ENCODE data around the gene ISG15.
"Not testable (repeated sequence)": the region's sequence is repeated elsewhere in the genome, so short reads cannot be mapped to it uniquely, and the experiment has no call there.

Gene ISG15

GRCh38 chr1:1013922-1014648, 788 bp downstream of the ISG15 start:
- DNase-seq, result peak; percentile 81

DNA sequence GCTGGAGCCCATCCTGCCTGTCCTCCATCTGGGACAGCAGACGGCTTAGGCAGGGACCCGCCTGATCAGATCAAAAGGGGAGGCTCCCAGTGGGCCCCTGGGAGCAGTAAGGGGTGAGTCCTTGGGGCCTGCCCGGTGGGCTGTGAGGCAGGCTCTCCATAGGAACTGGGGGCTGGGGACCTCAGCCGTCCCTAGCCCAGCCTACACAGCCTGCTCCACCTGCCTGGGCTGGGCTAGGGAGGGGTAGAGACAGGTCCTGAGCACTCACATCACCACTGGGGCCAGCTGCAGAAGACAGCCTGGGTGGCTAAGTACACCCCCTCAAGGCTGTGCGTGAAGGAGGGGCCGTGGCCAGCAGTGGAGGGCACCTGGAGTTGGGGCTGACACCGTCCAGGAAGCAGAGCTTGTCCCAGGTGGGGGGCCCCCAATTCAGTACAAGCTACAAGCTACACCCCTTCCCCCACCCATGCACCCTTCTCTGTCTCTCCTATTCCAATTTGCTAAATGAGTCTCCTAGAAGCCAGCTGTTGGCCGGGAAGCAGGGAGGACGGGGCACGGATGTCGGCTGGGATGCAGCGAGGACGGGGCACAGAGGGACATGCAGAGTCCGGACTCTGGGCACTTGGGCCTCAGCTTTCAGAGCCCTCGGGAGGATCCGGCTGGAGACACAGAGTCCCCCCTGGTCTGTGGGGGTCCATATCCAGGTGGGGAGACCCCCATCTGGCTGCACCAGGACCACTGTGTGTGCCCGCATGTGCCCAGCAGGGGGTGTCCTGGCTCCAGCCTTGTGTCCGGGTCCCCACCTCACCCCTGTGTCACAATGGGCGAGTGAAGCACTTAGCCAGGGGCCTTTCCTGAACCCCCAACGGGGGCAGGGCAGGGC, 1.7 kb downstream of the ISG15 start:
- no peak for DNase-seq

DNA sequence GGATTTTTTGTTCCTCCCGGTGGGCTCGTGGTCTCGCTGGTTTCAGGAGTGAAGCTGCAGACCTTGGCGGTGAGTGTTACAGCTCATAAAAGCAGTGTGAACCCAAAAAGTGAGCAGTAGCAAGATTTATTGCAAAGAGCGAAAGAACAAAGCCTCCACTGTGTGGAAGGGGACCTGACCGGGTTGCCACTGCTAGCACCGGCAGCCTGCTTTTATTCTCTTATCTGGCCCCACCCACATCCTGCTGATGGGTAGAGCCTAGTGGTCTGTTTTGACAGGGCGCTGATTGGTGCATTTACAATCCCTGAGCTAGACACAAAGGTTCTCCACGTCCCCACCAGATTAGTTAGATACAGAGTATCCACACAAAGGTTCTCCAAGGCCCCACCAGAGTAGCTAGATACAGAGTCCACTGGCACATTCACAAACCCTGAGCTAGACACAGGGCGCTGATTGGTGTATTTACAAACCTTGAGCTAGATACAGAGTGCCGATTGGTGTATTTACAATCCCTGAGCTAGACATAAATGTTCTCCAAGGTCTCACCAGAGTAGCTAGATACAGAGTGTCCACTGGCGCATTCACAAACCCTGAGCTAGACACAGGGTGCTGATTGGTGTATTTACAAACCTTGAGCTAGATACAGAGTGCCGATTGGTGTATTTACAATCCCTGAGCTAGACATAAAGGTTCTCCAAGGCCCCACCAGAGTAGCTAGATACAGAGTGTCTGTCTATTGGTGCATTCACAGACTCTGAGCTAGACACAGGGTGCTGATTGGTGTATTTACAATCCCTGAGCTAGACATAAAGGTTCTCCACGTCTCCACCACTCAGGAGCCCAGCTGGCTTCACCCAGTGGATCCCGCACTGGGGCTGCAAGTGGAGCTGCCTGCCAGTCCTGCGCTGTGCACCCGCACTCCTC, 4.4 kb downstream of the ISG15 start:
- DNase-seq, result not testable (repeated sequence)

GRCh38 chr1:1018321-1018685, 5.0 kb downstream of the ISG15 start:
- DNase-seq, result not testable (repeated sequence)

DNA sequence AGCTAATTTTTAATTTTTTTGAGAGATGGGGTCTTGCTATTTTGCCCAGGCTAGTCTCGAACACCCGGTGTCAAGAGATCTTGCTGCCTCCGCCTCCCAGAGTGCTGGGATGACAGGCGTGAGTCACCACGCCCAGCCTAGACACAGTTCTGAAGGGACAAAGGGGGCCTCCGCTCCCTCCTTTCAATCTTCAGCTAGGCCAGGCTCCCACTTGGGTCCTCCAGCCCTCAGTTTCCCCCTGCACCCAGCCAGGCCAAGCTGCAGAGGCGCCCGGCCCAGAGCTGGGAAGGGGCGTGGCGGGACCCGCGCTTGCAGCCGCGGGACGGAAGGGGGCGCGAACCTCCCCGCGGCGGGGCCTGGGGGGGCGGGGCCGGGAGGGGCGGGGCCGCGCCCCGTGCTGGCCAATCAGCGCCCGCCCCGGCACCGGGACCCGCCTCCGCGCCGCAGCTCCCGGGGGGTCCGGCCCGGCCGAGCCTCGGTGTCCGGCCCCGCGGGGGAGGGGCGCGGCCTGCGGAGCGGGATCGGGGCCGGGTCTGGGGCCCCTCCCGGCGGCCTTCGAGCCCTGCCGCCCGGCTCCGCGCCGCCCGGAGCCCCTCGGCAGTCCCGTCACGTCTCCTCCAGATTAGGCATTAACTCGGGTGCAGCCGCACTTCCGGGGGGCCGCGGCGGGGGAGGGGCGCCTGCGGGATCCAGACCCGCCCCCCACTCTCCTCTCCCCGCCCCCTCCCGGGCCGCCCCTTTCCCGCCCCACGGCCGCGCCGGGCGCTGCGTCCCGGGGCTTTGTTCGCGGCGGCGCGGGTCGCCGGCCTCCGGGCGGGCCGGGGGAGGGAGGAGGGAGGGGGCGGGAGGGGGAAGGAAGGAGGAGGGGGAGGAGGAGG, 6.1 kb downstream of the ISG15 start:
- DNase-seq, result peak; percentile 92

- DNase-seq, result no peak
Measured at GRCh38 chr1:1020000-1020404, 6.7 kb downstream of the ISG15 start, which contains the start of gene AGRN. AGRN (plus strand) TSS chr1:1020120; CDS start chr1:1020173, 53 bp downstream.

- DNase-seq, result peak; percentile 75
Measured at GRCh38 chr1:1020415-1021009, 7.2 kb downstream of the ISG15 start.

DNA sequence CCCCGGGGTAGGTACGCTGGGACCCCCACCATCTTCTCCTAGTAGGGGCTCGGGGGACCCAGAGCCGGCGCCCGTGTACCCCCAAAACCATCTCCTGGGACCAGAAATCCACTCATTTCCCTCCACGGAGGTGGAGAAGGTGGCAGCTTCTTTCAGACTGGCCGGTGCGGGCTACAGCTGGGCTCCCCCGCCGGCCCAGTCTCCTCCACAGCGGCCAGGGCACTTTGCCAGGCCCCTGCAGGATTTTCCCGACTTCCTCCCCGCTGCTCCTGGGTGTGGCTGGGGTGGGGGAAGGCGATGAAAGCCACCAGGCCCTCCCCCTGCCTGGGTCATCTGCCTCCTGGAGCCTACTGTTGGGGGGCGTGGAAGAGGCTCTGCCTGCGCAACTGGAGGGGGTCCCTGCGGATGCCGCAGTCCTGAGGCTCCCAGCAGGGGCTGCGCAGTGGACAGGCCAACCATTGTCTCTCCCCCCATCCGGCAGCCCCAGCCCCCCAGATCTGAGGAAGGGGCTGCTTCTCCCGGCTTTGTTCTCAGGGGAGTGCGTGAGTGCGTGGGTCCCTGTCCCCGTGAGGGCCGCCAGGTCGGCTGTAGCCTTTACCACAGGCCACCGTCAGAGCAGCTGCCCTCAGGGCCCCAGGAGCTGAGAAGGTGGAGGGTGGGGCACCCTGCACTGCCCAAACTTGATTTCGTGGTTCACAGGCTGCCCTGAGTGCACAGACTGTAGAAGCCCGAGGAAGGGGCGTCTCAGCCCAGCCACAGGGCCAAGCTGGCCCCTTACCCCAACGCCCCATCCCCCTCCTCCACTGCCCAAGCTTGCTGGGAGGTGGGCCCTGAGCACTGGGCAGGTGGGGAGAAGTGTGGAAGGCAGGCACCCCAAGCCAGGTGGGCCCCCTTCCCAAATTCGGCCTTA, 8.0 kb downstream of the ISG15 start:
- DNase-seq, result no peak

DNA sequence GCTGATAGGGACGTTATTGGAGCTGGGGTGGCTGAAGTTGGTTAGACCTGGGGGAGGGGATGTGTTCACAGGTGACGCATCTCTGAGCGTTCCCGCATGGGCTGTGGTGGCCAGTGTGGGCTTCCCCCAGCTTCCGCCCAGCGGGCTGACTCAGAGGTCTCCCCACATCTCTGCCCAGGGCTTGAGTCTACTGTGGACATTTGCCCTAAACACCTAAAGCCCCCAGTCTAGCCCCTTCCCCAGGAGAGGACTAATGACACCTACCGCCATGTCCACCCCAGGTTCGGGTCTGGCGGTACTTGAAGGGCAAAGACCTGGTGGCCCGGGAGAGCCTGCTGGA, 8.6 kb downstream of the ISG15 start:
- no peak for DNase-seq

DNA sequence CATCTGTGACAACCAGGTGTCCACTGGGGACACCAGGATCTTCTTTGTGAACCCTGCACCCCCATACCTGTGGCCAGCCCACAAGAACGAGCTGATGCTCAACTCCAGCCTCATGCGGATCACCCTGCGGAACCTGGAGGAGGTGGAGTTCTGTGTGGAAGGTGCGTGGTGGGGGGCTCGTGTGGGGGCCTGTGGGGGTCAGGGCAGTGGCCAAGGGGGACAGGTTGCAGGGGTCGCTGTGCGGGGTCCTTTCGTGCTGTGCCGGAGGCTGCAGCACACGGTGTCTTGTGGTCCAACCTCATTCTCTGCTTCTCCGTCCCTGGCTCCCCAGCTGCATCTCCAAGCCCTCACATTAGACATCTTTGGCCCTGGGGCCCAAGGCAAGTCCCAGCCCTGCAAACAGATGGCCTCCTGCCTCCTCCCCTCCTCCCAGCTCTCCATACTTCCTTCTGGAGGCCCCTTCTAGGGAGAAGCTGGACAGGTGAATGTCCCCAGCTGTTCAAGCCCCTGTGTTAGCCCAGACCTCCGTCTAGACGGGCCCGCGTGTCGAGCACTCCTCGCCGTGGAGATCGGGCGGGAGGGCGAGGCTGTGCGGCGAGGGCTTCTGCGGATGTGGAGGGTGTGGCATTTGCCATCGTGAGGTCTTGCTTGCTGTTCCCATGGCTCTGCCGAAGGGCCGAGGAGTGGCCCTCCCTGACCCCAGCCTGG, 9.2 kb downstream of the ISG15 start:
- DNase-seq, result no peak

DNA sequence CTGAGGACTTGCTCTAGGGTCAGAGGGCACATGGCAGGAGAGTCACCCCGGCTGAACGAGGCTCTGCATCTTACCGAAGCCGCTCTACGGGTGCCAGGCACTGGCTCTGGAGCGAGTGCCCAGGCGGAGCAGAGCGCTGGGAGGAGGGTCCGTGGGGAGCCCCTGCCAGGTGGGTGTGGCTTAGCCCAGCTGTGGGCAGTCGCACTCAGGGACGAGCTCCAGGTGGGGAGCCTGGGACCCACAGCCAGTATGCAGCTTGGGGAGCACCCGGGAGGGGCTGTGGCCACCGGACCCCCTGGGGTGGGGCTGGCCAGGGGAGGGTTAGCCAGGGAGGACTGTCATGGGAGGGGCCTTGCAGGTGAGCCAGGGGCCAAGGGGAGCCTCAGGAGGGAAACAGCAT, 10.4 kb downstream of the ISG15 start:
- DNase-seq, result no peak

GRCh38 chr1:1024149-1024770, 11.0 kb downstream of the ISG15 start:
- no peak for DNase-seq

DNA sequence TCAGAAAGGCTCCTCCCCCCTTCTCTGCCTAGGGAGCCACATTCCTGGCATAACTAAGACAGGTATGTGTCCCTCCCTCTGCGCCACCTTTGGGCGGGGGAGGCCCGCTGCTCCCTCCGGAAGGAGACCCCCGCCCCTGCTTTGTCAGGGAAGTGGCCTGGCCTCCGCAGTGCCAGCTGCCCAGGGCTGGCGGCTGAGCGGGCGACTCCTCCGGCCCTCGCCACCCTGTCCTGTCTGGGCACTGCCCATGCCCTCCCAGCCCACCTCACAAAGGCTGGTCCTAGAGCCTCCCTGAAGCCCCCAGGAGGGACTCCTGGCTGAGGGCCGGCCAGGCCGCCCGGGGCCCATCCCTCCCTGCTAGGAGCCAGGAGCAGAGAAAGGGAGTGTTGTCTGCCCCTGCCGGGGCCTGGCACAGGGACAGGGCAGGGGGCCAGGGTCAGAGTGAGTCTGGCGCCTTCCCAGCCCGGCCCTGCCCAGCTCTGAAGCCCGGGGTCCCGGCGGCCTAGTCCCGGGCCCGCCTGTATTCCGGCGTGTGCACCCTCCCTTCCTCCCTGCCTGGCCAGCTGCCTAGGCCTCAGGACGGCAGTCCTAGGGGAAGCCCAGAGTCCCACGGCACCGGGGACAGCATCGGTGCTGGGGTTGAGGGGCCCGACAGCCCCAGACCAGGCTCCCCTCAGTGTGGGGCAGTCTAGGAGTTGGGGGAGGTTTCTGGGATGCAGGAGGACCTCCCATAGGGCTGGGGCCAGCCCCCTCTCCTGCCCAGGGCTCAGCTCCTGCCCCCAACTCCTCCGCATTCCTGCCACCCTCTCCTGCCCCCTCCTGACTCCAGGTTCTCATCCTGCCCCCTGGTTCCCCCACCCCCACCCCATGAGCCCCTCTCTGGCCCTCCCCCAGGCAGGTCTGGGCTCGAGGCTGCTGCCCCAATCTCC, 11.7 kb downstream of the ISG15 start:
- DNase-seq, result no peak

GRCh38 chr1:1025730-1026129, 12.4 kb downstream of the ISG15 start:
- DNase-seq, result no peak

DNA sequence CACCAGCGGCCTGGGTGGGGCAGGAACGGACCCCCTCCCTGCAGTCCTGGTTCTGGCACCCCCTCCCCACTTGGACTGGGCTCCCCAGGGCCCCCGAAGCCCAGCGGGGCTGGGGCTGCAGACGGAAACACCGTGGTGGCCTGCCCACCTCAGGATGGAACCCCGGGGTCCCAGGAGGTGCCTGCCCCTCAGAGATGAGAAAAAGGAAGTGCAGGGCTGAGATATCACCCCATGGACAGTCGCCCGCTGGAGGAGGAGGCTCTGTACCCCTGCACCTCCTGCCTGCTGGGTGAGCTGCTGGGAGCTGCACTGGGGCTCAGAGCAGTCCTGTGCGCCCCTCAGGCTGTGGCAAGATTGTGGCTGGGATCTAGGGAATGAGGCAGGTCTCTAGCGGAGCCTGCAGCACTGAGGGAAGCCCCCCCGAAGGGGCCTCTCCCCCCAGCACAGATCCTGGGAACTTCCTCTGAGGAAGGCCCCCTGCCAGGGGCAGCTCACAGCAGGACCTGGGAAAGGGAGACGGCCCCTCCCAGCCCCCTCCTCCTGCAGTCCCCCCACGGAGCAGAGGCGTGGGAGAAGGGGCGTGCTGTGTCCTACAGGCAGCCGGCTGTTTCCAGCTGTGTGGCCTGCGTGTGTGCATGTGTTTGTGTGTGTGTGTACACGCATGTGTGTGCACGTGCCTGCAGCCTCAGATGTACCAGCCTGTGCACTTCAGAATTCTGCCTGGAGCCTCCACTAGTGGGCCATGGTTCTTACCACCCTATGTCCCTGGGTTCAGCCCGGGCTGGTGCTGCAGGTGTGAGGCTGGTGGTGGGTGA, 13.5 kb downstream of the ISG15 start:
- DNase-seq, result no peak

DNA sequence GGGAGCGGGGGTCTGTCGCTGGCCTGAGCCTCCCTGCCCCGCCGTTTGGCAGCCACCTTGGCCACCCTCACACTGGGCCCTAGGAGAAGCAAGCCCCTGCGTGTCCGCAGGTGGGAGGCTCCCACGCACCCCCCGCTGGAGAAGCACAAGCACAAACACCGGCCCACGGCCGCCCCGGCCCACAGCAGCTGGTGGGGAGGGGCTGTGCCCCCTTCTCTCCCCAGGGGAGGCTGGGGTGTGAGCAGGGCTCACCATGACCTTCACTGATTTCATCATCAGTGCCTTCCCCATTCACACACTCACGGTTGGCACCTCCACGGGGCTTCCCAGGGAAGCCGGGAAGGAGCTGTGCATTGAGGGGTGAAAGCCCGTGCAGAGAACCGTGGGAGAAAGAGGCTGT, 14.5 kb downstream of the ISG15 start:
- no peak for DNase-seq
